Trophoblast cell (in vitro differentiated cells and primary cell): ENCODE results near the gene PREP.

Experiments
- DNase-seq, 2 donors: peaks; one replicate each; pipeline ENCODE4 v3.0.0-alpha.2; 2016
- H2AFZ ChIP-seq: 2 replicates; pipeline ENCODE4 v1.6.1; 2013; ENCODE audit warnings: low read length, moderate library complexity, mild to moderate bottlenecking; ENCODE audit not compliant: insufficient read depth, poor library complexity
- H2AK5ac ChIP-seq: 2 replicates; pipeline ENCODE4 v1.6.1; 2013; ENCODE audit warnings: mild to moderate bottlenecking, low read length
- H2BK120ac ChIP-seq: 2 replicates; pipeline ENCODE4 v1.6.1; 2013; ENCODE audit warnings: low read length, mild to moderate bottlenecking, moderate library complexity; ENCODE audit not compliant: insufficient read depth, poor library complexity
- H2BK12ac ChIP-seq: 2 replicates; pipeline ENCODE4 v1.6.1; 2013; ENCODE audit warnings: mild to moderate bottlenecking, low read length, moderate library complexity
- H2BK5ac ChIP-seq: 2 replicates; pipeline ENCODE4 v1.6.1; 2013; ENCODE audit warnings: low read length, low read depth, moderate library complexity, mild to moderate bottlenecking; ENCODE audit not compliant: poor library complexity
- H3K14ac ChIP-seq: 2 replicates; pipeline ENCODE4 v1.6.1; 2013; ENCODE audit warnings: mild to moderate bottlenecking, low read length
- H3K18ac ChIP-seq: 2 replicates; pipeline ENCODE4 v1.6.1; 2013; ENCODE audit warnings: mild to moderate bottlenecking, low read length
- H3K23ac ChIP-seq: 2 replicates; pipeline ENCODE4 v1.6.1; 2013; ENCODE audit warnings: low read length
- H3K27ac ChIP-seq: 2 replicates; pipeline ENCODE4 v1.5.1; 2013; ENCODE audit warnings: low read depth, mild to moderate bottlenecking, inconsistent platforms, low read length, moderate library complexity
- H3K27me3 ChIP-seq: 2 replicates; pipeline ENCODE4 v1.6.1; 2013; ENCODE audit warnings: inconsistent platforms, mild to moderate bottlenecking, low read length, moderate library complexity; ENCODE audit not compliant: insufficient read depth
- H3K36me3 ChIP-seq, 2 experiments: 1 replicate in 1 of 2; 2 replicates in 1 of 2; pipeline ENCODE4 v1.6.1; 2013; ENCODE audit warnings: low read length in 2 of 2, mild to moderate bottlenecking in 2 of 2, moderate library complexity in 1 of 2; ENCODE audit not compliant: insufficient read depth in 2 of 2, control insufficient read depth in 1 of 2
- H3K4ac ChIP-seq: 2 replicates; pipeline ENCODE4 v1.6.1; 2013; ENCODE audit warnings: low read depth, mild to moderate bottlenecking, low read length, moderate library complexity
- H3K4me1 ChIP-seq, 2 experiments: 1 replicate in 1 of 2; 2 replicates in 1 of 2; pipeline ENCODE4 v1.6.1; 2013; ENCODE audit warnings: low read length in 2 of 2, mild to moderate bottlenecking in 2 of 2, moderate library complexity in 1 of 2; ENCODE audit not compliant: insufficient read depth in 2 of 2, control insufficient read depth in 1 of 2
- H3K4me2 ChIP-seq: 2 replicates; pipeline ENCODE4 v1.6.1; 2013; ENCODE audit warnings: inconsistent platforms, mild to moderate bottlenecking, low read length, moderate library complexity
- H3K4me3 ChIP-seq: 2 replicates; pipeline ENCODE4 v1.5.1; 2013; ENCODE audit warnings: mild to moderate bottlenecking, low read depth, low read length, inconsistent platforms
- H3K79me1 ChIP-seq: one replicate; pipeline ENCODE4 v1.6.1; 2013; ENCODE audit warnings: low read length
- H3K79me2 ChIP-seq: 2 replicates; pipeline ENCODE4 v1.6.1; 2013; ENCODE audit warnings: low read length, mild to moderate bottlenecking; ENCODE audit not compliant: control insufficient read depth, insufficient read depth, poor library complexity
- H3K9ac ChIP-seq: 2 replicates; pipeline ENCODE4 v1.6.1; 2013; ENCODE audit warnings: mild to moderate bottlenecking, low read length
- H3K9me3 ChIP-seq: 2 replicates; pipeline ENCODE4 v1.6.1; 2013; ENCODE audit warnings: low read depth, mild to moderate bottlenecking, control low read depth, inconsistent platforms, low read length; ENCODE audit not compliant: insufficient read depth
- H4K12ac ChIP-seq: 2 replicates; pipeline ENCODE4 v1.6.1; 2013; ENCODE audit warnings: low read depth, mild to moderate bottlenecking, low read length, moderate library complexity
- H4K8ac ChIP-seq: 2 replicates; pipeline ENCODE4 v1.6.1; 2013; ENCODE audit warnings: low read depth, mild to moderate bottlenecking, low read length, moderate library complexity
- H4K91ac ChIP-seq: one replicate; pipeline ENCODE4 v1.6.1; 2013; ENCODE audit warnings: low read depth, mild to moderate bottlenecking, low read length, moderate library complexity
- WGBS: extraction: QIAGEN DNeasy Blood & Tissue Kit; methylation state at CpG from one replicate; pipeline ENCODE4 v1.1.7; 2013; ENCODE audit warnings: missing lambda C conversion rate; ENCODE audit not compliant: insufficient read length, insufficient coverage; ENCODE audit errors: extremely low coverage; 5-methylcytosine and 5-hydroxymethylcytosine counted together

The PREP gene

GRCh38 chr6:105384004-105384403 is 18.9 kb downstream of the PREP start:
- Histone ChIP-seq H4K12ac (no peak overlapping the region), H3K23ac (no peak overlapping the region), H3K4me2 (no peak overlapping the region), H3K4me3 (no peak overlapping the region), H3K14ac (no peak overlapping the region), H2AFZ (no peak overlapping the region), H2BK120ac (no peak overlapping the region), H3K79me2 (no peaks in the 10 kb centered on the region), H4K8ac (no peak overlapping the region), H4K91ac (no peak overlapping the region), H3K36me3 (peaks cover 0 to 2% of the 10 kb centered on the region in 2 experiments), H3K9ac (peak overlapping the region; percentile 1), H3K18ac (peak overlapping the region; percentile 49), H2BK5ac (no peak overlapping the region), H3K4me1 (peaks cover 0 to 6% of the 10 kb centered on the region in 2 experiments), H3K79me1 (no peaks in the 10 kb centered on the region), H3K4ac (no peak overlapping the region), H3K9me3 (no peaks in the 10 kb centered on the region), H3K27me3 (no peaks in the 10 kb centered on the region), H2AK5ac (no peak overlapping the region), H3K27ac (no peak overlapping the region), H2BK12ac (no peak overlapping the region)
- DNase-seq: peak; percentile 13 to 42
- no CpG with 5 or more reads among the region's 6 CpGs for WGBS

DNA sequence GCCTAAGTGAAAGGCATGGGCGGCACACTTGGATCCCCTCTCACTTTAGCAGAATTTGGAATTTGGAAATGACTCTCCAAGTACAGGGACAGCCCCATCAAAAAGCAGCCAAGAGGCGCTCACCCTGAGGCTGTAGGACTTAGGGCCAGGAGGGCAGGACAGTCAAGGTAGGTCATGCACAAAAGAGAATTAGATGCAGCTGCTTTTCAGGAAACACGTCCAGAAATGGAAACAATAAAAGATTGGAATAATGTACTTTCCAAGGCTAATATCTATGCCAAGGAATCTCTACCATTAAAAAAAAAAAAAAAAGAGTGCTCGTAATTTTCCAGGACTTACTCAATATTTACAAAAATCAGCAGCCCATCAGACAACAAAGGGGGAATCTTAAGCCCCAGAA is 19.9 kb downstream of the PREP start:
- Histone ChIP-seq H3K79me1 (no peaks in the 10 kb centered on the region), H3K14ac (no peak overlapping the region), H2BK120ac (no peak overlapping the region), H3K4me1 (peaks cover 0 to 6% of the 10 kb centered on the region in 2 experiments), H3K9me3 (no peaks in the 10 kb centered on the region), H3K23ac (no peak overlapping the region), H3K27ac (no peak overlapping the region), H4K12ac (no peak overlapping the region), H2BK5ac (no peak overlapping the region), H3K9ac (no peak overlapping the region), H2AFZ (no peak overlapping the region), H3K4ac (no peak overlapping the region), H4K8ac (no peak overlapping the region), H3K79me2 (no peaks in the 10 kb centered on the region), H3K18ac (no peak overlapping the region), H3K27me3 (no peaks in the 10 kb centered on the region), H2BK12ac (peak overlapping the region; percentile 35), H3K36me3 (peaks cover 0 to 2% of the 10 kb centered on the region in 2 experiments), H3K4me3 (no peak overlapping the region), H4K91ac (no peak overlapping the region), H2AK5ac (no peak overlapping the region), H3K4me2 (no peak overlapping the region)
- no CpG with 5 or more reads among the region's 4 CpGs for WGBS
- no peak for DNase-seq

- Histone ChIP-seq H2AK5ac (no peak overlapping the region), H3K14ac (no peak overlapping the region), H4K8ac (no peak overlapping the region), H2BK5ac (no peak overlapping the region), H3K79me1 (no peaks in the 10 kb centered on the region), H3K4ac (no peak overlapping the region), H4K12ac (no peak overlapping the region), H3K4me1 (peaks cover 0 to 6% of the 10 kb centered on the region in 2 experiments), H3K18ac (no peak overlapping the region), H3K9me3 (no peaks in the 10 kb centered on the region), H3K36me3 (peaks cover 0 to under 1% of the 10 kb centered on the region in 2 experiments), H3K4me3 (no peak overlapping the region), H2BK12ac (no peak overlapping the region), H2AFZ (no peak overlapping the region), H3K27me3 (no peaks in the 10 kb centered on the region), H4K91ac (no peak overlapping the region), H3K4me2 (no peak overlapping the region), H3K79me2 (no peaks in the 10 kb centered on the region), H3K9ac (no peak overlapping the region), H2BK120ac (no peak overlapping the region), H3K23ac (no peak overlapping the region), H3K27ac (no peak overlapping the region)
- DNase-seq: no peak
- WGBS: no CpG with 5 or more reads among the region's 2 CpGs
These were observed 20.4 kb downstream of the PREP start for GRCh38 chr6:105382496-105382895.

GRCh38 chr6:105380634-105381033 is 22.2 kb downstream of the PREP start:
- H3K27me3 ChIP-seq: no peaks in the 10 kb centered on the region
- no peak overlapping the region for H3K14ac ChIP-seq
- H3K4ac ChIP-seq: no peak overlapping the region
- no peak overlapping the region for H2AFZ ChIP-seq
- peaks cover 0 to 9% of the 10 kb centered on the region in 2 experiments for H3K4me1 ChIP-seq
- no peak overlapping the region for H4K91ac ChIP-seq
- H2AK5ac ChIP-seq: no peak overlapping the region
- WGBS: no CpG with 5 or more reads among the region's 2 CpGs
- no peak overlapping the region for H2BK120ac ChIP-seq
- no peak overlapping the region for H3K4me3 ChIP-seq
- H3K9ac ChIP-seq: no peak overlapping the region
- no peak overlapping the region for H4K8ac ChIP-seq
- H3K23ac ChIP-seq: no peak overlapping the region
- no peak overlapping the region for H2BK12ac ChIP-seq
- no peak overlapping the region for H3K27ac ChIP-seq
- H4K12ac ChIP-seq: no peak overlapping the region
- no peak overlapping the region for H2BK5ac ChIP-seq
- H3K36me3 ChIP-seq: no peaks in the 10 kb centered on the region
- DNase-seq: no peak
- no peaks in the 10 kb centered on the region for H3K79me1 ChIP-seq
- no peaks in the 10 kb centered on the region for H3K9me3 ChIP-seq
- no peak overlapping the region for H3K4me2 ChIP-seq
- H3K79me2 ChIP-seq: no peaks in the 10 kb centered on the region
- no peak overlapping the region for H3K18ac ChIP-seq
